ENCODE measurements around the gene DLG2.

DNA sequence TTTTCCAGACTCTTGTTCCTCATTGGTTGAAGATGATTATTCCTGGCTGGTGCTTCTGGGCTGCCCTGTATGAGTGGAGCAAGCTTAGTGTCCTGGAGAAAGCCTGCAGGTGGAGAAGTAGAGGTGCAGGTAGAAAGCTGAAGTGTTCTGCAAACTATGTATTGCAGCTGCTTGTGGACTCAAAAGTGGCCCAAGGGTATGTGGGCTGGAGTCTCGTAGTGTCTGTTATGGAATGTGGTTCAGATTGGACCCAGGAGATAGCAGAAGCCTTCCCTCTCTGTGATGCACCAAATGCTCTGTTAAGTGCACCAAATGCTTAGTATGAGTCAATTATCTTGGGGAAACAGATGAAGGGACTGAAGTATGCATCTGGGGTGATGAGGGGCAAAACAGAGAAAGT, 2218.2 kb downstream of the DLG2 start:
- TF ChIP-seq SMARCA5 (IDR thresholded peaks at IDR 0.05), result no peak
- no peak for TF ChIP-seq FOXM1 (IDR thresholded peaks at IDR 0.05; ENCODE audit: low read depth)
- TF ChIP-seq FOXM1 (CRISPR knock-in tag; IDR thresholded peaks at IDR 0.05; ENCODE audit: low read depth), result no peak
- TF ChIP-seq, protein P1, sequence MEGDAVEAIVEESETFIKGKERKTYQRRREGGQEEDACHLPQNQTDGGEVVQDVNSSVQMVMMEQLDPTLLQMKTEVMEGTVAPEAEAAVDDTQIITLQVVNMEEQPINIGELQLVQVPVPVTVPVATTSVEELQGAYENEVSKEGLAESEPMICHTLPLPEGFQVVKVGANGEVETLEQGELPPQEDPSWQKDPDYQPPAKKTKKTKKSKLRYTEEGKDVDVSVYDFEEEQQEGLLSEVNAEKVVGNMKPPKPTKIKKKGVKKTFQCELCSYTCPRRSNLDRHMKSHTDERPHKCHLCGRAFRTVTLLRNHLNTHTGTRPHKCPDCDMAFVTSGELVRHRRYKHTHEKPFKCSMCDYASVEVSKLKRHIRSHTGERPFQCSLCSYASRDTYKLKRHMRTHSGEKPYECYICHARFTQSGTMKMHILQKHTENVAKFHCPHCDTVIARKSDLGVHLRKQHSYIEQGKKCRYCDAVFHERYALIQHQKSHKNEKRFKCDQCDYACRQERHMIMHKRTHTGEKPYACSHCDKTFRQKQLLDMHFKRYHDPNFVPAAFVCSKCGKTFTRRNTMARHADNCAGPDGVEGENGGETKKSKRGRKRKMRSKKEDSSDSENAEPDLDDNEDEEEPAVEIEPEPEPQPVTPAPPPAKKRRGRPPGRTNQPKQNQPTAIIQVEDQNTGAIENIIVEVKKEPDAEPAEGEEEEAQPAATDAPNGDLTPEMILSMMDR (IDR thresholded peaks at IDR 0.05 in 2 of 3, conservative IDR thresholded peaks at IDR 0.05 in 1 of 3; ENCODE audit: insufficient read depth in 2 of 3, low read depth in 1 of 3, low read length in 3 of 3), result no peak
- no peak for TF ChIP-seq EZH2 (IDR thresholded peaks at IDR 0.05; ENCODE audit: borderline replicate concordance, low read depth, low read length)
- TF ChIP-seq PHB (CRISPR knock-in tag; IDR thresholded peaks at IDR 0.05), result no peak
- no peak for TF ChIP-seq POLR2AphosphoS5 (IDR thresholded peaks at IDR 0.05; ENCODE audit: control insufficient read depth, insufficient read depth, low read depth, low read length)
- no peak for TF ChIP-seq DPF2 (IDR thresholded peaks at IDR 0.05)
- TF ChIP-seq EP300 (IDR thresholded peaks at IDR 0.05; ENCODE audit: low read length), result no peak

Data from K562 (cell line).